Mesenchymal stem cell (in vitro differentiated cells and primary cell): ENCODE data around the gene LILRB1. TPM values are rescaled to one million over a fixed set of nuclear protein-coding genes. Genes with fewer than 3 reads are reported as not detected.
"Not testable (repeated sequence)": the region's sequence is repeated elsewhere in the genome, so short reads cannot be mapped to it uniquely, and the experiment has no call there.

Experiments
- DNase-seq: peaks from one replicate; pipeline ENCODE4 v3.0.0-alpha.2; 2013
- H2AFZ ChIP-seq: one replicate; pipeline ENCODE4 v1.6.1; 2013; ENCODE audit warnings: low read depth, mild to moderate bottlenecking, control low read depth, inconsistent platforms, low read length, moderate library complexity
- H2AK5ac ChIP-seq: 2 replicates; pipeline ENCODE4 v1.6.1; 2013; ENCODE audit warnings: low read length, moderate library complexity, mild to moderate bottlenecking, inconsistent platforms; ENCODE audit not compliant: severe bottlenecking
- H2BK120ac ChIP-seq: one replicate; pipeline ENCODE4 v1.6.1; 2013; ENCODE audit warnings: low read depth, mild to moderate bottlenecking, inconsistent platforms, low read length, moderate library complexity
- H2BK12ac ChIP-seq, 2 experiments: one replicate each; pipeline ENCODE4 v1.6.1; 2013; ENCODE audit warnings: inconsistent platforms in 2 of 2, low read length in 2 of 2, mild to moderate bottlenecking in 2 of 2, moderate library complexity in 2 of 2, control low read depth in 1 of 2
- H2BK15ac ChIP-seq: one replicate; pipeline ENCODE4 v1.6.1; 2013; ENCODE audit warnings: mild to moderate bottlenecking, low read depth, inconsistent platforms; ENCODE audit not compliant: poor library complexity, severe bottlenecking
- H2BK5ac ChIP-seq: 2 replicates; pipeline ENCODE4 v1.6.1; 2013; ENCODE audit warnings: low read depth, mild to moderate bottlenecking, low read length, control low read depth, inconsistent platforms; ENCODE audit not compliant: poor library complexity, severe bottlenecking
- H3K14ac ChIP-seq, 2 experiments: one replicate each; pipeline ENCODE4 v1.6.1; 2013; ENCODE audit warnings: inconsistent platforms in 2 of 2, low read length in 2 of 2, control low read depth in 1 of 2, mild to moderate bottlenecking in 1 of 2, moderate library complexity in 1 of 2
- H3K18ac ChIP-seq, 2 experiments: one replicate each; pipeline ENCODE4 v1.6.1; 2013; ENCODE audit warnings: inconsistent platforms in 2 of 2, low read length in 2 of 2, control low read depth in 1 of 2, low read depth in 1 of 2, mild to moderate bottlenecking in 1 of 2
- H3K23ac ChIP-seq, 2 experiments: one replicate each; pipeline ENCODE4 v1.6.1; 2013; ENCODE audit warnings: inconsistent platforms in 2 of 2, low read length in 2 of 2, mild to moderate bottlenecking in 2 of 2, moderate library complexity in 2 of 2, control low read depth in 1 of 2
- H3K27ac ChIP-seq: 2 replicates; pipeline ENCODE4 v1.5.1; 2013; ENCODE audit warnings: mild to moderate bottlenecking, moderate library complexity, low read length, control low read depth, inconsistent platforms; ENCODE audit not compliant: poor library complexity, severe bottlenecking
- H3K27me3 ChIP-seq, 2 experiments: 2 replicates each; pipeline versions ENCODE4 v1.6.1 to v1.7.0; 2013; ENCODE audit warnings: low read length in 2 of 2, mild to moderate bottlenecking in 2 of 2, moderate library complexity in 2 of 2, control low read depth in 1 of 2, inconsistent platforms in 1 of 2; ENCODE audit not compliant: control insufficient read depth in 1 of 2, insufficient read depth in 1 of 2
- H3K36me3 ChIP-seq, 2 experiments: 2 replicates each; pipeline versions ENCODE4 v1.6.1 to v1.7.0; 2013; ENCODE audit warnings: low read length in 2 of 2, control low read depth in 1 of 2, inconsistent platforms in 1 of 2, low read depth in 1 of 2, mild to moderate bottlenecking in 1 of 2; ENCODE audit not compliant: insufficient read depth in 2 of 2, control insufficient read depth in 1 of 2
- H3K4ac ChIP-seq, 2 experiments: one replicate each; pipeline ENCODE4 v1.6.1; 2013; ENCODE audit warnings: inconsistent platforms in 2 of 2, low read length in 2 of 2, mild to moderate bottlenecking in 2 of 2, moderate library complexity in 2 of 2, control low read depth in 1 of 2, low read depth in 1 of 2
- H3K4me1 ChIP-seq: 2 replicates; pipeline ENCODE4 v1.6.1; 2013; ENCODE audit warnings: low read depth, low read length, control low read depth; ENCODE audit not compliant: control insufficient read depth, insufficient read depth
- H3K4me2 ChIP-seq: 2 replicates; pipeline ENCODE4 v1.6.1; 2013; ENCODE audit warnings: low read length, mild to moderate bottlenecking, inconsistent platforms; ENCODE audit not compliant: poor library complexity, severe bottlenecking
- H3K4me3 ChIP-seq, 2 experiments: 2 replicates each; pipeline versions ENCODE4 v1.5.1 to v1.7.0; 2013; ENCODE audit warnings: low read length in 2 of 2, mild to moderate bottlenecking in 2 of 2, control low read depth in 1 of 2, low read depth in 1 of 2; ENCODE audit not compliant: insufficient read depth in 1 of 2
- H3K79me1 ChIP-seq: replicated peaks from 2 replicates; pipeline ENCODE4 v1.6.1; 2013; ENCODE audit warnings: mild to moderate bottlenecking, control low read depth, low read length, inconsistent platforms; ENCODE audit not compliant: poor library complexity, severe bottlenecking
- H3K9ac ChIP-seq: 2 replicates; pipeline ENCODE4 v1.7.0; 2013; ENCODE audit warnings: mild to moderate bottlenecking, low read length, moderate library complexity
- H3K9me3 ChIP-seq: 2 replicates; pipeline ENCODE4 v1.7.0; 2013; ENCODE audit warnings: mild to moderate bottlenecking, low read length; ENCODE audit not compliant: control insufficient read depth
- H4K8ac ChIP-seq: one replicate; pipeline ENCODE4 v1.6.1; 2013; ENCODE audit warnings: inconsistent platforms, mild to moderate bottlenecking, low read length, moderate library complexity
- H4K91ac ChIP-seq: one replicate; pipeline ENCODE4 v1.6.1; 2013; ENCODE audit warnings: mild to moderate bottlenecking, low read length, inconsistent platforms
- WGBS: methylation state at CpG from one replicate; pipeline ENCODE4 v1.1.7; 2013; ENCODE audit warnings: mixed read lengths; 5-methylcytosine and 5-hydroxymethylcytosine counted together
- polyA plus RNA-seq, 2 experiments: library from polyadenylated mRNA; stranded (reverse); fragments of 200-250 nt; gene quantifications; one replicate each; pipeline ENCODE4 v1.2.3, GENCODE V29; 2013

Gene LILRB1
- not detected for polyA plus RNA-seq (2013, experiment 1 of 2)
- polyA plus RNA-seq (2013, experiment 2 of 2) = not detected

- not testable (repeated sequence) for H3K27ac ChIP-seq, H2BK5ac ChIP-seq, H2AFZ ChIP-seq, H2BK15ac ChIP-seq, H2AK5ac ChIP-seq, DNase-seq, H3K27me3 ChIP-seq, H3K23ac ChIP-seq, H3K4me2 ChIP-seq, H3K14ac ChIP-seq, H3K9me3 ChIP-seq, H4K8ac ChIP-seq, H3K4ac ChIP-seq, H3K9ac ChIP-seq, H3K79me1 ChIP-seq, H3K4me1 ChIP-seq, H3K18ac ChIP-seq, H4K91ac ChIP-seq, H3K4me3 ChIP-seq, H3K36me3 ChIP-seq, H2BK12ac ChIP-seq, H2BK120ac ChIP-seq
- 72% methylated on average over 8 of the region's 9 CpGs for WGBS
Observed at GRCh38 chr19:54630262-54630661, at the start of gene LILRB1. Gene LILRB1, plus strand, starts transcription at chr19:54630484. Its CDS starts 590 bp downstream, at chr19:54631074.

GRCh38 chr19:54586397-54586796 is 43.9 kb upstream of the LILRB1 start:
- Histone ChIP-seq H3K23ac (no peak overlapping the region), H3K27ac (no peak overlapping the region), H2AK5ac (no peak overlapping the region), H4K91ac (no peak overlapping the region), H3K4me2 (no peak overlapping the region), H3K18ac (no peak overlapping the region), H3K9ac (no peak overlapping the region), H3K14ac (no peak overlapping the region), H2BK120ac (no peak overlapping the region), H4K8ac (no peak overlapping the region), H3K4me3 (no peak overlapping the region), H2BK12ac (no peak overlapping the region), H2AFZ (no peak overlapping the region), H3K4me1 (no peaks in the 10 kb centered on the region), H3K27me3 (no peaks in the 10 kb centered on the region), H3K4ac (no peak overlapping the region), H2BK5ac (no peak overlapping the region), H3K9me3 (no peaks in the 10 kb centered on the region), H3K79me1 (no peaks in the 10 kb centered on the region), H3K36me3 (no peaks in the 10 kb centered on the region), H2BK15ac (no peak overlapping the region)
- no peak for DNase-seq
- 67% methylated on average over 5 of the region's 5 CpGs for WGBS

GRCh38 chr19:54587026-54587425 is 43.3 kb upstream of the LILRB1 start:
- 65% methylated on average over 6 of the region's 7 CpGs for WGBS
- no peak overlapping the region for H3K9ac ChIP-seq
- H3K14ac ChIP-seq = no peak overlapping the region
- H2AK5ac ChIP-seq = no peak overlapping the region
- no peak overlapping the region for H3K27ac ChIP-seq
- no peak overlapping the region for H3K4ac ChIP-seq
- H3K79me1 ChIP-seq = no peaks in the 10 kb centered on the region
- no peak for DNase-seq
- H2BK12ac ChIP-seq = no peak overlapping the region
- no peak overlapping the region for H3K23ac ChIP-seq
- H3K9me3 ChIP-seq = no peaks in the 10 kb centered on the region
- H3K36me3 ChIP-seq = no peaks in the 10 kb centered on the region
- H4K8ac ChIP-seq = no peak overlapping the region
- no peak overlapping the region for H3K4me3 ChIP-seq
- no peaks in the 10 kb centered on the region for H3K4me1 ChIP-seq
- H2BK120ac ChIP-seq = no peak overlapping the region
- no peak overlapping the region for H3K4me2 ChIP-seq
- no peak overlapping the region for H2AFZ ChIP-seq
- no peak overlapping the region for H3K18ac ChIP-seq
- H3K27me3 ChIP-seq = no peaks in the 10 kb centered on the region
- H2BK5ac ChIP-seq = no peak overlapping the region
- H4K91ac ChIP-seq = no peak overlapping the region
- H2BK15ac ChIP-seq = no peak overlapping the region

GRCh38 chr19:54593445-54593844 is 36.8 kb upstream of the LILRB1 start, which contains the start of gene LILRA1:
Gene LILRA1, plus strand, starts transcription at chr19:54593632. Its CDS starts 613 bp downstream, at chr19:54594245.
- not testable (repeated sequence) for H3K36me3 ChIP-seq, H3K27ac ChIP-seq, H3K14ac ChIP-seq, H2AK5ac ChIP-seq, H2BK12ac ChIP-seq, H3K18ac ChIP-seq, H3K23ac ChIP-seq, H2BK15ac ChIP-seq, H3K4ac ChIP-seq, H2BK5ac ChIP-seq, H3K9ac ChIP-seq, H2BK120ac ChIP-seq, H3K79me1 ChIP-seq, H3K27me3 ChIP-seq, H3K4me1 ChIP-seq, H3K9me3 ChIP-seq, H3K4me3 ChIP-seq, H2AFZ ChIP-seq, H3K4me2 ChIP-seq, DNase-seq, H4K8ac ChIP-seq, H4K91ac ChIP-seq
- WGBS = 50% methylated on average over 6 of the region's 6 CpGs
